CD14-positive monocyte (primary cell): ENCODE measurements around the gene STAT3. TPM values are rescaled to one million over a fixed set of nuclear protein-coding genes. Genes with fewer than 3 reads are reported as not detected.

Experiments used
- DNase-seq, 3 donors: peaks; one replicate each; pipeline ENCODE4 v3.0.0-alpha.2; 2011 to 2022
- H2AFZ ChIP-seq: 2 replicates; pipeline ENCODE4 v1.6.0; 2012; ENCODE audit warnings: mild to moderate bottlenecking, low read depth, low read length, inconsistent platforms; ENCODE audit not compliant: insufficient read depth, poor library complexity, severe bottlenecking
- H3K27ac ChIP-seq, 2 donors: 1 replicate in 1 of 2; 2 replicates in 1 of 2; pipeline ENCODE4 v1.5.1; 2012 to 2013; ENCODE audit warnings: low read length in 2 of 2, control low read depth in 1 of 2, inconsistent platforms in 1 of 2, low read depth in 1 of 2, mild to moderate bottlenecking in 1 of 2
- H3K27me3 ChIP-seq, 2 donors: one replicate each; pipeline versions ENCODE4 v1.6.0 to v1.6.1; 2011 to 2013; ENCODE audit warnings: low read length in 2 of 2; ENCODE audit not compliant: control insufficient read depth in 2 of 2, insufficient read depth in 2 of 2
- H3K36me3 ChIP-seq, 2 donors: replicated peaks in 1 of 2; 1 replicate in 1 of 2; 2 replicates in 1 of 2; pipeline versions ENCODE4 v1.5.1 to v1.6.1; 2012 to 2013; ENCODE audit warnings: low read length in 2 of 2, control low read depth in 1 of 2, inconsistent platforms in 1 of 2, mild to moderate bottlenecking in 1 of 2; ENCODE audit not compliant: insufficient read depth in 2 of 2, control insufficient read depth in 1 of 2
- H3K4me1 ChIP-seq, 2 donors: 1 replicate in 1 of 2; 2 replicates in 1 of 2; pipeline versions ENCODE4 v1.5.1 to v1.6.1; 2012 to 2013; ENCODE audit warnings: low read length in 2 of 2, control low read depth in 1 of 2, inconsistent platforms in 1 of 2, mild to moderate bottlenecking in 1 of 2, moderate library complexity in 1 of 2; ENCODE audit not compliant: insufficient read depth in 2 of 2, control insufficient read depth in 1 of 2
- H3K4me2 ChIP-seq: replicated peaks from 2 replicates; pipeline ENCODE3; 2012; ENCODE audit warnings: low read length, moderate library complexity, mild to moderate bottlenecking; ENCODE audit not compliant: poor library complexity, severe bottlenecking; ENCODE audit errors: extremely low read depth
- H3K4me3 ChIP-seq, 3 experiments: fragments of 200-600 bp in 1 of 3; sonication (generic) in 1 of 3; replicated peaks in 1 of 3; 1 replicate in 2 of 3; 2 replicates in 1 of 3; pipeline ENCODE4 v1.5.1; 2011 to 2013; ENCODE audit warnings: low read length in 3 of 3, mild to moderate bottlenecking in 3 of 3, control low read depth in 2 of 3, low read depth in 2 of 3, inconsistent platforms in 1 of 3, moderate library complexity in 1 of 3
- H3K79me2 ChIP-seq: 2 replicates; pipeline ENCODE4 v1.6.0; 2012; ENCODE audit warnings: mild to moderate bottlenecking, control low read depth, inconsistent platforms, low read length, moderate library complexity; ENCODE audit not compliant: insufficient read depth
- H3K9ac ChIP-seq: 2 replicates; pipeline ENCODE4 v1.6.0; 2017; ENCODE audit warnings: low read length, mild to moderate bottlenecking; ENCODE audit not compliant: insufficient read depth, poor library complexity, severe bottlenecking
- H3K9me3 ChIP-seq, 2 donors: replicated peaks in 1 of 2; 1 replicate in 1 of 2; 2 replicates in 1 of 2; pipeline versions ENCODE4 v1.5.1 to v1.6.1; 2012 to 2013; ENCODE audit warnings: low read length in 2 of 2, control low read depth in 1 of 2; ENCODE audit not compliant: control insufficient read depth in 1 of 2, insufficient read depth in 1 of 2
- H4K20me1 ChIP-seq: 2 replicates; pipeline ENCODE4 v1.6.0; 2012; ENCODE audit warnings: mild to moderate bottlenecking, low read length, control low read depth, moderate library complexity; ENCODE audit not compliant: insufficient read depth
- H3K27ac Mint-ChIP-seq, 7 donors: one replicate each; pipeline ENCODE4 v1.8.0; 2020; ENCODE audit warnings: mild to moderate bottlenecking in 7 of 7, mixed read lengths in 7 of 7, moderate library complexity in 6 of 7, inconsistent platforms in 2 of 7
- H3K27me3 Mint-ChIP-seq, 3 donors: one replicate each; pipeline ENCODE4 v1.8.0; 2021 to 2022; ENCODE audit warnings: low read depth in 3 of 3, mild to moderate bottlenecking in 3 of 3, mixed read lengths in 3 of 3, moderate library complexity in 3 of 3, inconsistent platforms in 1 of 3
- H3K36me3 Mint-ChIP-seq, 2 donors: one replicate each; pipeline ENCODE4 v1.8.0; 2020; ENCODE audit warnings: mixed read lengths in 2 of 2, inconsistent platforms in 1 of 2, mild to moderate bottlenecking in 1 of 2
- H3K4me1 Mint-ChIP-seq: one replicate; pipeline ENCODE4 v1.8.0; 2020; ENCODE audit warnings: mild to moderate bottlenecking, mixed read lengths
- H3K4me3 Mint-ChIP-seq, 2 donors: one replicate each; pipeline ENCODE4 v1.8.0; 2020; ENCODE audit warnings: mild to moderate bottlenecking in 2 of 2, mixed read lengths in 2 of 2, moderate library complexity in 1 of 2
- H3K9me3 Mint-ChIP-seq, 7 donors: one replicate each; pipeline ENCODE4 v1.8.0; 2020 to 2022; ENCODE audit warnings: mixed read lengths in 7 of 7, mild to moderate bottlenecking in 6 of 7, moderate library complexity in 6 of 7, inconsistent platforms in 2 of 7
- WGBS: methylation state at CpG from one replicate; pipeline ENCODE4 v1.1.5; 2013; ENCODE audit warnings: missing lambda C conversion rate; ENCODE audit not compliant: insufficient coverage; 5-methylcytosine and 5-hydroxymethylcytosine counted together
- intact Hi-C, 2 donors: fragments of 100-400 bp; cut with micrococcal nuclease; formaldehyde crosslinking; loops; one replicate each; pipeline versions ENCODE4 v1.15.0 to v1.15.1; 2023
- polyA plus RNA-seq, 3 donors: library from polyadenylated mRNA; depleted of rRNA in 1 of 3; unstranded in 2 of 3; stranded (reverse) in 1 of 3; fragments of 300-500 nt in 2 of 3; fragments of >200 nt in 1 of 3; fragmentation: Illumina TruSeq in 2 of 3; gene quantifications; 1 replicate in 2 of 3; 2 replicates in 1 of 3; pipeline ENCODE4 v1.2.3, GENCODE V29; 2012 to 2021
- TF ChIP-seq, protein P1 (sequence below): fragments of 200-600 bp; IDR thresholded peaks from one replicate; pipeline ENCODE4 v1.8.0; 2022; ENCODE audit warnings: antibody characterized with exemption, mild to moderate bottlenecking

The STAT3 gene
- polyA plus RNA-seq, 3 donors, result 73.0 to 155 (median 110) TPM

GRCh38 chr17:42323268-42323773 lies 64.9 kb downstream of the STAT3 start:
- Mint-ChIP-seq H3K4me1 (peaks cover 17% of the 10 kb centered on the region), H3K4me3 (no peak overlapping the region), H3K9me3 (no peaks in the 10 kb centered on the region), H3K36me3 (peaks cover 74 to 94% of the 10 kb centered on the region in 2 donors), H3K27ac (peak overlapping the region in 5 of 7 donors; percentile 28 to 61 (median 50)), H3K27me3 (peaks cover 0 to 2% (median 0%) of the 10 kb centered on the region in 3 donors)
- Histone ChIP-seq H2AFZ (no peak overlapping the region), H4K20me1 (peaks cover 61% of the 10 kb centered on the region), H3K4me3 (no peak overlapping the region), H3K9me3 (no peaks in the 10 kb centered on the region), H3K9ac (no peak overlapping the region), H3K4me2 (no peak overlapping the region), H3K27ac (no peak overlapping the region), H3K79me2 (no peaks in the 10 kb centered on the region), H3K27me3 (no peaks in the 10 kb centered on the region), H3K36me3 (peaks cover 74 to 91% of the 10 kb centered on the region in 2 donors), H3K4me1 (peaks cover 3 to 6% of the 10 kb centered on the region in 2 donors)
- intact Hi-C loops, result loop anchor here (1.0 to 5.0 kb wide), 3 partner anchors 83 to 194 kb away; no protein-coding TSS in a partner anchor
- TF ChIP-seq, protein P1, sequence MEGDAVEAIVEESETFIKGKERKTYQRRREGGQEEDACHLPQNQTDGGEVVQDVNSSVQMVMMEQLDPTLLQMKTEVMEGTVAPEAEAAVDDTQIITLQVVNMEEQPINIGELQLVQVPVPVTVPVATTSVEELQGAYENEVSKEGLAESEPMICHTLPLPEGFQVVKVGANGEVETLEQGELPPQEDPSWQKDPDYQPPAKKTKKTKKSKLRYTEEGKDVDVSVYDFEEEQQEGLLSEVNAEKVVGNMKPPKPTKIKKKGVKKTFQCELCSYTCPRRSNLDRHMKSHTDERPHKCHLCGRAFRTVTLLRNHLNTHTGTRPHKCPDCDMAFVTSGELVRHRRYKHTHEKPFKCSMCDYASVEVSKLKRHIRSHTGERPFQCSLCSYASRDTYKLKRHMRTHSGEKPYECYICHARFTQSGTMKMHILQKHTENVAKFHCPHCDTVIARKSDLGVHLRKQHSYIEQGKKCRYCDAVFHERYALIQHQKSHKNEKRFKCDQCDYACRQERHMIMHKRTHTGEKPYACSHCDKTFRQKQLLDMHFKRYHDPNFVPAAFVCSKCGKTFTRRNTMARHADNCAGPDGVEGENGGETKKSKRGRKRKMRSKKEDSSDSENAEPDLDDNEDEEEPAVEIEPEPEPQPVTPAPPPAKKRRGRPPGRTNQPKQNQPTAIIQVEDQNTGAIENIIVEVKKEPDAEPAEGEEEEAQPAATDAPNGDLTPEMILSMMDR, result no peak
- no peak for DNase-seq
- 90% methylated on average over 4 of the region's 5 CpGs for WGBS

DNA sequence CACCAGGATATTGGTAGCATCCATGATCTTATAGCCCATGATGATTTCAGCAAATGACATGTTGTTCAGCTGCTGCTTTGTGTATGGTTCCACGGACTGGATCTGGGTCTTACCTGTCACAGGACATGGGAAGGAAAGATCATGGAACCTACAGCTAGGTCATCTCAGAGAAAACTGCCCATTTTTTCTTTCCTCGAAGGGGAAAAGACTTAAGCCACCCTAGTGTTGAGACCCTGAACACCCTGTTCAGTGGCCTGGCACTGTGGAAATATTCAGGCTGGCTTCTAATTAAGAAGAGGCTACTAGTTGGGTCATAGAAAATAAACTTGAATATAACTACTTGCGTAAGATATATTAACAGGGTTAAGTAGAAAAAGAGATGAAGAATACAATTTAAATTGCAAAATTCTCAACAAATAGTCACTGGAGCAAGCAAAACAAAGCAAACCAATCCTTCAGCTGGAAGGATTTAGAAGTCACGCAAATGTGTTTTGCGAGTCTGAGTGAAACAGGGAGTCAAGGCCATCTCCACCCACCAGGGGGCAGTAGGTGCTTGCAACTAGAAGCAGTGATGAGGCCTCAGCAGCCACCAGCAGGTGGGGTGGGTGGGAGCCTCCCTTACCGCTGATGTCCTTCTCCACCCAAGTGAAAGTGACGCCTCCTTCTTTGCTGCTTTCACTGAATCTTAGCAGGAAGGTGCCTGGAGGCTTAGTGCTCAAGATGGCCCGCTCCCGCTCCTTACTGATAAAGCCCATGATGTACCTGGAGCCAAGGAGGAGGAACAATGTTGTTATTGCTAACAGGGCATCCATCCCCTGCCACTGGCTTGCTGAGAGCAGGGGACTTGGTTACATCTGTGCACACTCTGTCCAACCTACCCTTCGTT lies 65.6 kb downstream of the STAT3 start:
- no peak overlapping the region for H2AFZ ChIP-seq
- peaks cover 68% of the 10 kb centered on the region for H4K20me1 ChIP-seq
- H3K36me3 ChIP-seq, result peaks cover 77 to 94% of the 10 kb centered on the region in 2 donors
- no peak overlapping the region for H3K4me2 ChIP-seq
- Mint-ChIP-seq H3K9me3 (no peaks in the 10 kb centered on the region), H3K4me1 (peaks cover 17% of the 10 kb centered on the region), H3K4me3 (no peak overlapping the region), H3K27ac (peak overlapping the region in 5 of 7 donors; percentile 28 to 61 (median 41)), H3K36me3 (peaks cover 79 to 98% of the 10 kb centered on the region in 2 donors), H3K27me3 (peaks cover 0 to 2% (median 0%) of the 10 kb centered on the region in 3 donors)
- peak; percentile 85 to 89 (median 89) for DNase-seq
- no peak overlapping the region for H3K27ac ChIP-seq
- no peak overlapping the region for H3K4me3 ChIP-seq
- H3K9me3 ChIP-seq, result no peaks in the 10 kb centered on the region
- intact Hi-C loops, result loop anchor here (1.0 to 5.0 kb wide), 3 partner anchors 84 to 195 kb away; no protein-coding TSS in a partner anchor
- peaks cover 3 to 6% of the 10 kb centered on the region in 2 donors for H3K4me1 ChIP-seq
- H3K9ac ChIP-seq, result no peak overlapping the region
- 39% methylated on average over 6 of the region's 10 CpGs for WGBS
- TF ChIP-seq, protein P1, result peak; percentile 100
- no peaks in the 10 kb centered on the region for H3K79me2 ChIP-seq
- H3K27me3 ChIP-seq, result no peaks in the 10 kb centered on the region
